Measurements from ENCODE around the gene FBLN1.
A peak's percentile ranks its signal among the peaks of the same experiment; 100 is the strongest.

The FBLN1 gene

GRCh38 chr22:45574069-45574703 lies 71.5 kb downstream of the FBLN1 start:
- no peak for DNase-seq

GRCh38 chr22:45575173-45575572 lies 72.5 kb downstream of the FBLN1 start:
- no peak for DNase-seq

DNA sequence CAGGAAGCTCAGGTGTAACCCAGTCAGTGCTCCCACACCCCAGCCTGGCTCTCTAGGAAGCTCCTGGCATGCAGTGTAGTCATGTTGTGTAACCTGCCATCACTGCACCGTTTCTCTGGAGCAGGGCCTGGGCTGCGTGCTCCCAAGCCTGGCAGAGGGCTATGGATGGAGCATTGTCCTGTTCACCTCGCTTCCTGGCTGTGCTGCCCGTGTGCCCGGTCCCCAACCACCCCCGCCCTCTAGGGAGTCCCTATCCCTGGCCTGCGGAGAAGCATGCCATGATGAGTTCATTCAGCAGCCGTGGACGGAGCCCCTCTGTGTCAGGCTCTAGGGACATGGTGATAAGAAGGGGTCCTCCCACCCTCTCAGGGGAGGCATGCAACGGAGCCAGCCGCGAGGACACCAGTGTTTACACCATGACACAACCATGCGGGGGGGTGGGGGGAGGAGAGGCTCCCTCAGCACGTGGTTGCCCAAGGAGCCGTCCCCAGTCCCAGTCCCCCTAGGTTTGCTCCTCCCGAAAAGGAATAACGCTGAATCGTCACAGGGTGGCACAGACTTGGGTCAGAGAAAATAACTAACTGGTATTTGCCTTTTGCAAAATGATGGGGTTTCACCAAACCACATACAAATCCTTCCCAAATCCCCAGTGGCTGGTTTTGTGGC lies 73.1 kb downstream of the FBLN1 start:
- no peak for DNase-seq

DNA sequence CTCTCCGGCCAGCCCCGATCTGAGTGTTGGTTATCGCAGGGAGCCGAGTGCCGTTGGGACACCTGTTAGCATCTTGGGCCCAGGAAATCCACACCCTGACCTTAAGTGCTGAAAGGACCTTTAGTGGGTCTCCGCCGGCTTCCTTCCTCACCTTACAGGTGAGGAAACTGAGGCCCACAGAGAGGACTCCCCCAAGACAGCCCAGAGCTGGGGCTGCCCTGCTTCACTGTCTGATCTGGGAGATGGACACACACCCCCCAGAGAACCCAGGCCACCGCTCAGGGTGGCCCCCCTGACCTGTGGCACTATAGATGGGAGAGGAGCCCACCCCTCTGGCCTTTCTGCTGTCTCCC lies 73.6 kb downstream of the FBLN1 start:
- no peak for DNase-seq

DNA sequence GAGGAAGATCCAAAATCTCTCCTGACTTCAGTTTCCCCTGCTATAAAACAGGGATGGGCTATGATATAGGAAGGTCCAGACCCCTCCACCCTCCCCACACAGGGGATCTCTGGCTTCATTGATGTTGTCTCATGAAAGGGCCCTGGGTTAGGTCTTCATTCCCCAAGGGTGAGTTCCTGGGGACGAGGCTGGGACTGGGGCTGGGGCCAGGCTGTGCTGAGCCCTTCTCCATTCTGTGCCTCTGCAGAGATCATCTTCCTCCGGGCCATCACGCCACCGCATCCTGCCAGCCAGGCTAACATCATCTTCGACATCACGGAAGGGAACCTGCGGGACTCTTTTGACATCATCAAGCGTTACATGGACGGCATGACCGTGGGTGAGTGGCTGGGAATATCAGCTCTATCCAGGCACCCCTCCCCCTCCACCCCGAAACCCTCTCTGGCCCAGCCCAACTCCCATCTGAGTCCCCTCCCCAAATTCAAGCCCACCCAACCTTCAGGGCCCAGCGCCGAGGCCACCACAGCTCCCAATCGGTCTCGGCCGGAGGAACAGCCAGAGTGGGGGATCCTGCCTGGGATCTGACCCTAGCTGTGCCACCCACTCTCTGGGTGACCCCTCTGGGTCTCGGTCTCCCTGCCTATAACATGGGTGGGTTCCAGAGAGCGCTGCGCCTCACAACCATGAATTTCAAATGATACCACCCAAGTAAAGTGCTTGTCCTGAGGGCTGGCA lies 74.2 kb downstream of the FBLN1 start:
- DNase-seq, result no peak

DNA sequence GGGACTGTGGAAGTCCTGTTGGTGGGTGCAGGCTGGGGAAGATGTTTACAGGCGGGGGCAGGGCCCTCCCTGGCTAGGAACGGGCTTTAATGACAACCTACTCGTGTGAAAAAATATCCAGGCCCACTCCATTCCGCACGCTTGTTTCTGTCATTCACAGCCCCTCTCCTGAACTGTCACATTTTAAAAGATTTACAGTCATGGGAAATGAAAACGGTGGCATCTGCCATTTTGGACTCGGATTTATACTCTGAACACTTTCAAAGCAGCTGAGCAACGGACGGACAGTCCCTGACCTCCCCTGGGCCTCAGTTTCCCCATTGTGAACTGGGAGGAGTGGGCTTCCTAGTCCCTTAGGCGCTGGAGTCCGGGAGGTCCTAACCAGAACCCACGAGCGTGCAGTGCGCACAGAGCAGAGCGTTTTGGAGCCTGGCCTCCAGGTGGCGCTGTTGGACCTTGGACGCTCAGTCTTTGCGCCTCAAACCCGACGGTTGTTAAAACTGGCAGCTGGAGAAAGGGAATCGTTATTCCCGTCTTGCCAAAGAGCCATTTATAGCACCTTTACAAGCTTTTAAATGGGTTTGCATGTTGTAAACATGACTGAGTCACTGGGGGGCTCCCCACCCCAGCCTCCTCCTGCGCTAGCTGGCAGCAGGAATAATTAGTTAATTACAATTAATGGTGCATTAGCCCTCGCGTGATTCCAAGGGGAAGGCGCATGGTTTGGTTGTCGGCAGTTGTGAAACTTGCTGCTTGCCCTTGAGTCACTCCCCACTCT lies 75.3 kb downstream of the FBLN1 start:
- peak; percentile 81 for DNase-seq

GRCh38 chr22:45578524-45579147 lies 76.0 kb downstream of the FBLN1 start:
- no peak for DNase-seq

- no peak for DNase-seq
Observed at GRCh38 chr22:45579306-45579705, 76.6 kb downstream of the FBLN1 start.

DNA sequence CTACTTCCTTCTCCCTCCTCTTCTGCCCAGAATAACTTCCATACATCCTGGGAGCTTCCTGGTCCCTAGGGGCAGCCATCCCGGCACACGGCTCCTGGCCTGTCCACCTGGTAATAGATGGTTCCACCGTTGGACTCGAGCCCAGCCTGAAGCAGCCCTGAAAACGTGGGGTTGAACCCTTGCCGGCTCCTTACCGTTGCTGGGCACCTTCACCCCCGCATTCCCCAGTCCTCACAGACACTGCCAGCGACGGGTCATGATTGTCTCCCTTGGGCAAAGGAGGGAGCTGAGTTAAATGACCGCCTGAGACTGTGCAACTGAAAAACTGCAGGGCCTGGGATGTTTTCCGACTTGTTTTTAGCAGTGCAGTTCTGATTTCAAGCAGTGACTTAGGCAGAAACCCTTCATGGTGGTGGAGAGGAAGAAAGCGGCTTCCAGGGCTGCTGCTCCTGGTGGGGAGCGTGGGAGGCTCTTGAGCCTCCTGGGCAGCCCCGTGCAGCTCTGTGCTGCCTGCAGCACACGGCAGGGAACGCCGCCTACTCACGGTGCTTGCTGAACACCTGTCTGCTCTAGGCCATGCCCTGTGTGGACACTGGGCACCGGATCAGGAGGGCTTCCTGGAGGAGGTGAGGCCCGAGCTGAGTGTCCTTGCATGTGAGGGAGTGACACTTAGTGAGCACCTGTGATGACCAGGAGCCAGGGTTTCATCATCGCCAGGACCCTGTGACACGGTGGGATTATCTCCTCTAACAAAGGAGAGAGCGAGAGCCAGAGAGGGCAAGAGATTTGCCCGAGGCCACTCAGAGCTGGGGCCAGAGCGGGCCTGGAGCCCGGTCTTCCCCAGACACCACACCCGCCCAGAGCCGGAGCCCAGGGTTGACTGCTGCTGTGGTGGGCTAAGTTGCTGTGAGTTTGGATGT lies 77.4 kb downstream of the FBLN1 start:
- no peak for DNase-seq

GRCh38 chr22:45580726-45581381 lies 78.2 kb downstream of the FBLN1 start:
- no peak for DNase-seq

GRCh38 chr22:45581549-45582080 lies 78.9 kb downstream of the FBLN1 start:
- DNase-seq, result no peak

DNA sequence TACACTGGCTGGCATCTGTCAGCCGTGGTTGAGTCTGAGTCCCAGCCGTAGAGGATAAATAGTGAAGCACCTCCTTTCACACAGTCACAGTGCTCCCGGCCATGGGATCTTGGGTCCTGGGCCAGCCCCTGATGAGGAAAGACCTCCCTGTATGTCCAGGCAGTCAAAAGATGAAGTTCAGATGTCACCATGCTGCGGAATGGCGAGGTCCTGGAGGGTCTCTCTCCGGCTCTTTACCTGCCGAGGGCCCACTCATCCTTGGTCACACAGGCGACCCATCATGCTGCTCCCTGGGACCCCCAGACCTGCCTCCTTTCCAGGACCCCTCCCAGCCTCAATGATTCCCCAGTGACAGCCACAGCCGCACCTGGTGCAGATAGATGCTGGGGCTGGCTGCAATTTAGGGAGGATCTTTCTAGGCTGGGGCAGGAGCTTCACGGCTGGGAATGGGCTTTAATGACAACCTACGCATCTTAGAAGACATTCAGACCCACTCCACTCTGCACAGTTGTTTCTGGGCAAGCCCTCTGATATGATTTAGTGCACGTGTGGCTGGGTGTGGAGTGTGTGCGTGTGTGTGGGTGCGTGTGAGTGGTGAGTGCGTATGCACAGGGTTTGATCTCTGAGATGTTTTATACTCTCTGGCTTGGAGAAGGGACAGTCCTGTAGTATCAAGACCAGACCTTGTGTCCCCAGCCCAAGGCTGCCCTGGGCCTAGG lies 79.7 kb downstream of the FBLN1 start:
- no peak for DNase-seq

DNA sequence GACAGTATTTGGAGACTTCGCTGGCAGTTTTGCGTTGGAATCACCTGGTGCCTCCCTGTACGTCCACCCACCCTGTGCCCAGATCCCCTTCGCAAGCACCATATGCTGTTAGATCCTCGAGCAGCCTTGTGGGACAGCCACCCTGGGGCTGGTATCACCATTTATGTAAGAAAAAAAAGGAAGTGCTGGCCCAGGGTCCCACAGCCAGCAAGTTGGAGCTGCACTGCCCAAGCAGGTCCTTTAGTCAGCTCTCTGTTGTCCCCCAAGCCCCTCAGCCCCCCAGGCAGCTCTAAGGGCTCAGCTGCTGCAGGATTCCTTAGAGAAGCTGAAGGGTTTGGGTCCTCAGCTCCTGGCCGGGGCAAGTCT lies 80.3 kb downstream of the FBLN1 start:
- DNase-seq, result no peak

DNA sequence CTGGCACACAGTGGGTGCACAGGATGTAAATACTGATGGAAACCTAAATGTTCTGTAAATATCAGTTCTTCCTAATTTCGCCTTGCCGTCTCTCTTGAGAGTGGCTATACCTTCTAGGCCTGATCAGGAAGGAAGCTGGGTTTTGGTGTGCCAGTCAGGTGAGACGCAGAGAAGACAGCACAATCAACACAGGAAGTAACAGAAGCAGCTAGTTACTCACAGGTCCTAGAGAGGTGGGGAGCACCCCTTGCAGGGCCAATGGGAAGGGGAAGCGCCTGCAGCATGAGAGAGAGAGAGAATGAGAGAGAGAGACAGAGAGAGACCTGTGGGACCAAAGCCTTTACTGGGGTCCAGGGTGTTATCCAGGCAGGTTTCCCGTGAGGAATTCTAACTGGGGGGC lies 80.8 kb downstream of the FBLN1 start:
- DNase-seq, result peak; percentile 22

GRCh38 chr22:45584121-45584570 lies 81.5 kb downstream of the FBLN1 start:
- no peak for DNase-seq

GRCh38 chr22:45584621-45585436 lies 82.1 kb downstream of the FBLN1 start:
- no peak for DNase-seq

DNA sequence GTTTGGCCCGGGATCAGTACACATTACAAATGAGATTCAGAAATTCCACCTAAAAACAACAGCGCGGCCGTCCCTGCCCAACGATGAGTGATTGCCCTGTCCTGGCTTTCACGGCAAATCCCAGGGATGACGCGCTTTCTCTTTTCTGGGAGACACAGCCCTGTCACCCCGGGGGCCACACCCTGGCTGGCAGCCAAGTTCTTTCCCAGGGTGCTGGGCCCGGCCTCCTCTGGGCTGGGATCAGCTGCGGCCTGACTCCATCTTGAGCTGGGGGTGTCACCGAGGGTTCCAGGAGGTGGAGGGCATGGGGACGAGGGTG lies 82.7 kb downstream of the FBLN1 start:
- DNase-seq, result no peak

DNA sequence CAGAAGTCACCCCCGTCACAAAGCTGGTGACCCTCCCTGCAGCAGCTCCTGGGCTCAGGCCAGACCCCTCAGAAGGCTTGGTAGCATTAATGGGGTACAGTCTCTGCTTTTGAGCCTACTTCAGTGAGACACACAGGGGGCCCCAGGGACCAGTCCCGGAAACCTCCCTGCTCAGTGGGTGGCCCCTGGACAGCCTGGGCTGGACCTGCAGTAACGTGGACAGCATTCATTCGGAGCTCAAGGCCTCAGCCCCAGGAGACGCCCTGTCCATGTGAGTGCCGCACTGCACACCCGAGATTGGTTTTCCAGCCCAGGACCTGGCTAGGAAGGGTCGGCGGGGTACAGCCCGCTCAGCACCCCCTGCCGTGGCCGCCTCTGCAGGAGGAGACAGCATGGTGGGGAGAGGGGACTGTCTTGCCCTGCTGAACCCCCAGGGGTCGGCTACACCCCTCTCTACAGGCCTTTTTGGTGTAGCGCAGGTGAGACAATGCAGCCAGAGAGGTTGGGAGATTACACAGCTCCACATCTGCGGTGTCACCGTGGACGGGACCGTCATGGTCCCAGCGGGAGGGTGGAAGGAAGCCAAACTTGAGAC lies 83.4 kb downstream of the FBLN1 start:
- DNase-seq, result no peak

Measured in activated CD4-positive, alpha-beta T cell treated with anti-CD3 and anti-CD28 coated beads, Interleukin-10, Interleukin-2, amounts not matched to agents 100 ng/mL and 50 ng/mL, durations not matched to agents 16 hours and 8 hours (primary cell).